Body of pancreas (tissue), 4 donors: ENCODE measurements around the gene KLF17.

Experiments
- CTCF ChIP-seq, 7 experiments: fragments of 450-650 bp in 4 of 7; fragments of 200-600 bp in 3 of 7; sonication (generic) in 3 of 7; IDR thresholded peaks; one replicate each; pipeline ENCODE4 v1.5.1; 2016 to 2019; ENCODE audit warnings: antibody characterized with exemption in 7 of 7
- POLR2A ChIP-seq, 3 donors: fragments of 450-650 bp; IDR thresholded peaks; one replicate each; pipeline ENCODE4 v1.6.1; 2016; ENCODE audit warnings: antibody characterized with exemption in 3 of 3, mild to moderate bottlenecking in 2 of 3

- TF ChIP-seq POLR2A (IDR thresholded peaks at IDR 0.05) (no peak), CTCF (IDR thresholded peaks at IDR 0.05) (no peak)
Observed at GRCh38 chr1:44151808-44152207, 33.2 kb downstream of the KLF17 start.
